C4-2B (cell line): ENCODE data around the gene RBFOX2.

Experiments
- ZFX ChIP-seq: fragments of 450-650 bp; IDR thresholded peaks from 2 replicates; pipeline ENCODE4 v1.6.1; 2017
- TF ChIP-seq, protein P1 (sequence below): fragments of 450-650 bp; conservative IDR thresholded peaks from 2 replicates; pipeline ENCODE4 v1.5.1; 2017; ENCODE audit warnings: mild to moderate bottlenecking

GRCh38 chr22:35970616-35971455, 57.8 kb downstream of the RBFOX2 start:
- TF ChIP-seq, protein P1, sequence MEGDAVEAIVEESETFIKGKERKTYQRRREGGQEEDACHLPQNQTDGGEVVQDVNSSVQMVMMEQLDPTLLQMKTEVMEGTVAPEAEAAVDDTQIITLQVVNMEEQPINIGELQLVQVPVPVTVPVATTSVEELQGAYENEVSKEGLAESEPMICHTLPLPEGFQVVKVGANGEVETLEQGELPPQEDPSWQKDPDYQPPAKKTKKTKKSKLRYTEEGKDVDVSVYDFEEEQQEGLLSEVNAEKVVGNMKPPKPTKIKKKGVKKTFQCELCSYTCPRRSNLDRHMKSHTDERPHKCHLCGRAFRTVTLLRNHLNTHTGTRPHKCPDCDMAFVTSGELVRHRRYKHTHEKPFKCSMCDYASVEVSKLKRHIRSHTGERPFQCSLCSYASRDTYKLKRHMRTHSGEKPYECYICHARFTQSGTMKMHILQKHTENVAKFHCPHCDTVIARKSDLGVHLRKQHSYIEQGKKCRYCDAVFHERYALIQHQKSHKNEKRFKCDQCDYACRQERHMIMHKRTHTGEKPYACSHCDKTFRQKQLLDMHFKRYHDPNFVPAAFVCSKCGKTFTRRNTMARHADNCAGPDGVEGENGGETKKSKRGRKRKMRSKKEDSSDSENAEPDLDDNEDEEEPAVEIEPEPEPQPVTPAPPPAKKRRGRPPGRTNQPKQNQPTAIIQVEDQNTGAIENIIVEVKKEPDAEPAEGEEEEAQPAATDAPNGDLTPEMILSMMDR: no peak
- TF ChIP-seq ZFX: no peak
